SKM-1 treated with dmso at 0.1 percent for 144 hours (cell line): ENCODE results near the gene AANAT.

Experiments used
- DNase-seq: peaks from one replicate; lab custom pipeline; 2025; ENCODE audit not compliant: unreplicated experiment; lab: John Stamatoyannopoulos, UW

The AANAT gene

DNA sequence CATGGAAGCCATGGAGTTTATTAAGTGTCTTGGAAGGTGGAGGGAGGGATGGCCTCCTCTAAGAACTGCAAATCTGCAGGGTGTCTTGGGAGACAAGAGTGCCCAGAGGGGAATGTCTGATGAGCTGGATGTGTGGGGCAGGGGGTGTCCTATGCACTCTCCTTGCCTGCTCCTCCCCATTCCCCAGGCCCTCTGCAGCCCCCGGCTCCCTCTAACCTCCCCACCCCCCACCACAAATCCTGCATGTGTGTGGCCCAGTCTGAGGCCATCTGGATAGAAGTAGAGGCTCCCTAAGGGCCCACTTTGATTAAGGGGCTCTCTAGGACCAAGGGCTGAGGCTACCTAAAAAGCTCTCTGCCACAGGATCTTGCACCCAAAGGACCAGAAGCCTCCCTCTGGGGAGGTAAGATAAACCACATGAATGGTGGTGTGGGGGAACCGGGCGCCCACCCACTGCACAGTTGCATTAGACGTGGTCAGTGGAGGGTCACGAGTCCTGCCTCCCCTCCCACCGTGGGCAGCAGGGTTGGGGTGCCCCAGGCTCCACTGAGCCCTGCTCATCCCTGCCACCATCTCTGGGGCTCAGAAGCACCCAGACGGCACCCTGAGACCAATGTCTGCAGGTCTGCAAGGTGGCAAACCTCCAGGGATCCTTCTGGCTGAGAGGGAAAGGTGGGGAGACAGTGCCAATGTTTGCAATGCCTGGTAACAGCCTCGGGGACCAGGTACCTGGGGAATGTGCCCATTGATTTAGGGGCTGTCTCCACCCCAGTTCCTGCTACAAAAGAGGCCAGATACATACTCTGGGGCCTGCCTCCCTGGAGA lies 618 bp downstream of the AANAT start:
- DNase-seq: no peak

DNA sequence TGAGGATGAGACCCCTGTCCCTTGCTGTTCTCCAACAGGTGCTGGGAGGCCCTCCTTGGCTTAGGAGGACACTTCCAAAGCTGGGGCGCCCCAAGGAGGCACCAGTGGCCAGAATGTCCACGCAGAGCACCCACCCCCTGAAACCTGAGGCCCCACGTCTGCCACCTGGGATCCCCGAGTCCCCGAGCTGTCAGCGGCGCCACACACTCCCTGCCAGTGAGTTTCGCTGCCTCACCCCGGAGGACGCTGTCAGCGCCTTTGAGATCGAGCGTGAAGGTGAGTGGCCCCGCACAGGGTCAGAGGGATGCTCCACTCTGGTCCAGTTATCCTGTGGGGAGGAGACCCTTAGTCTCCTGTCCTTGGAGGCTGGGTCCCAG lies 1.2 kb downstream of the AANAT start:
- no peak for DNase-seq

DNA sequence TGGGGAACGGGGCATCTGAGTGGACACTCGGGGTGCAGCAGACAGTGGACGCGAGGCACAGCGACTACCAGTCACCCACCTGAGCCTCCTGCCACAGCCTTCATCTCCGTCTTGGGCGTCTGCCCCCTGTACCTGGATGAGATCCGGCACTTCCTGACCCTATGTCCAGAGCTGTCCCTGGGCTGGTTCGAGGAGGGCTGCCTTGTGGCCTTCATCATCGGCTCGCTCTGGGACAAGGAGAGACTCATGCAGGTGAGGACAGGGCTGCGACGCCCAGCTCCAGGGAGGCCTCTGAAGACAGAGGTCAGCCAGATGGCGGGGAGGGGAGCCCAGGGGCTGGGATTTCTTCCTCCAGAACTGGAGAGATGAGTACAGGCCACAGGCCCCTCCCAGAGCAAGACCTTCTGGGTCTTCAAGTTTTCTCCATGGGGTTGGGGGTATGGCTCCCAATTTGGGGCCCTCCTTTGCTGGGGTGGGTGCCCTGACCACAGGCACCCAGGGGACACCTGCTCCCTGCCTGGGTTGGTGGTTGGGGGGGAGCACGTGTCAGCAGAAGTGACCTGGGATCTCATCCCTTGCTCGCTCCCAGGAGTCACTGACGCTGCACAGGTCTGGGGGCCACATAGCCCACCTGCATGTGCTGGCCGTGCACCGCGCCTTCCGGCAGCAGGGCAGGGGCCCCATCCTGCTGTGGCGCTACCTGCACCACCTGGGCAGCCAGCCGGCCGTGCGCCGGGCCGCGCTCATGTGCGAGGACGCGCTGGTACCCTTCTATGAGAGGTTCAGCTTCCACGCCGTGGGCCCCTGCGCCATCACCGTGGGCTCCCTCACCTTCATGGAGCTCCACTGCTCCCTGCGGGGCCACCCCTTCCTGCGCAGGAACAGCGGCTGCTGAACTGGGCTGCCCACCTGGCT lies 1.9 kb downstream of the AANAT start:
- no peak for DNase-seq

DNA sequence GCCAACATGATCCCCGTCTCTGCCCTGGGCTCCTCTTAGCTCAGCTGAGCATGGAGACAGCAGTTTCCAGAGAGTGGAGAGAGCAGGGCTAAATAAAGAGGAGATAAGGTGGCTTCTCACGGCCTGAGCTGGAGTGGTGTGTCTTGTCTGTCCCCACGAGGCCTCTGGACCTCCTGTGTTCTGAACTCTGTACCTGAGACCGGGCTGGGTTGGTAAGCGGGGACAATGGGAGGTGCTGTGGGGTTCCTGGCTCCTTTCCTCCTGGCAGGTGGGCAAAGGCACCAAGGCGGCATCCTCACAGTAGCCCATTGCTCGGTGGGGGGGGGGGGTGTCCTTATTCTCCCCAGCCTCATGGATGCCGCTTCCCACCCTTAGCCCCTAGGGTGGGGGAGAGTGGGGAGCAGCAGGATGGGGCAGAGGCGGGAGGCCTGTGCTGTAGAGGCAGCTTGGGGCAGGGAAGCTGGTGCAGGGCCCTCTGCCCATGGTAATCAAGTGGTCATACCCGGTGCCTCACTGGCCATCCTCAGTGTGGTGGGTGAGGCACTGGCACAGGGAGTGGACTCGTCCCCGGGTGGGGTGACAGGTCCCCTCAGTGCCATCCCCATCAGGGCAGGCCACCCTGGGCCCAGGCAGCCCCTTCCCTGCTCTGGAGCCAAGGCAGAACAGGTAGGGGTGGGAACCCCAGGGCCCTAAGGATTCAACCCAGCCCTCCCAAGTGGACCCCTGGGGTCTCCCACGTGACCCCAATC lies 2.8 kb downstream of the AANAT start:
- no peak for DNase-seq

DNA sequence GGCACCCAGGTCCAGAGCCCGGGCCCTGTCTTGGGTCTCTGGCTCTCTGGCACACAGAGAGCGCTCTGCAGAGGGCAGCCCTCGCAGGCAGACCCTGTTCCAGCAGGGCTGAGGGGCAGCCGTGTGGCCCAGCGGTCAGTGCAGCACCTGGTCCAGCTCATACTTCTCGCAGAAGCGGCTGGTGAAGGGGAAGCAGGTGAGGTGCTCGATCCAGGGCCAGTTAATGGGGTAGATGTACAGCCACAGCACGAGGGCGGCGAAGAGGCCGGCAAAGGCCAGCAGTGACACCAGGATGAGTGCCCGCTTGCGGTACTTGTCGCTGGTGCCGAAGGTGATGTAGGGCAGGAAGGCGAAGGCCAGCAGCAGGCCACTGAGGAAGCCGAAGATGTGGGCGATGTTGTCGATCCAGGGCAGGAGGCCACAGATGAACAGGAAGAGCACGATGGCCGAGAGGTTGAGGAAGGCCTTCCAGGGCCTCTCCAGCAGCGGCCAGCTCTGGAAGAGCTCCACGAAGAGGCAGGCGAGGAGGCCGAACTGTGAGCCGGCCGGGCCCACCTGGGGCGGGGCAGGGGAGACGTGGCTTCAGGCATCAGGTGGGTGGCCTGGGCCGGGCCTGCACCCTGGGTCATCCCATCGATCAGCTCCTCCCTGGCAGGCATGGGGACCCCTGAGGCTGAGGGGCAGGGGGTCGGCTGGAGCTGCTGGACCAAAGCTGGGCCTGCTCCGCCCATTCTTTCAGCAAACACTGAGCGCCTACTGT lies 4.3 kb downstream of the AANAT start:
- DNase-seq: no peak

DNA sequence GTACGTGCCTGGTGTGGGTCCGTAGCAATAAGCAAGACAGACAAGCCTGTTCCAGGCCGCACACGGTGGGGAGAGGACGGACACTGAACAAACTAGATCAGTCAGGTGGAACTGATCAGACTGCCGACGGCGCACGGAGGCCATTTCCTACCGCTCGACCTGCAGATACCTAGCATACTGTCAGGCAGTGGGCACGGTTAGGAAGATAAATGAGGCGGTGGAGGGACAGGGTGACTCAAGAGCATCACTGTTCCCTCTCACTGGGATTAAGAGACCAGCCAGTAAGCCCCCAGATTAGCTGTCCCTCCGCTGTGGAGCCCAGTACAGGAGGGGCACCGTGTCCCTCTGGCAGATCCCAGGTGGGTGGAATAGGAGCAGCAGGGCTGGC lies 4.8 kb downstream of the AANAT start:
- DNase-seq: no peak

DNA sequence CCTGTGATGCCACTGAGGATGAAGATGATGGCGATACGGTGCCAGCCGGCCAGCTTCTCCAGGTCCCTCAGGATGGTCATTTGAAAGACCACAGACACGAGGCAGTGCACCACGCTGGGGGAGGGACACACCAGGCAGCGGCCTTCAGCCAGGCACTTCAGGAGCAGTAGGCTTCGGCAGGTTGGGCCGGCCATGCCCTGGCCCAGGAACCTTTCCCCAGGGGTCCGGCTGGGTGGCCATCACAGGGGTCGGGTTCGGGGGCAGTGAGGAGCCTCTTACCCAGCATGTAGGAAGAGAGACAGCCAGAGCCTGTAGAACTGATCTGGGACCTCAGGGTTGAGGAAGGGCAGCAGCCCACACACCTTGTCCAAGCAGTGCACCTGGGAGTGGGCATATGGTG lies 5.3 kb downstream of the AANAT start:
- DNase-seq: no peak

DNA sequence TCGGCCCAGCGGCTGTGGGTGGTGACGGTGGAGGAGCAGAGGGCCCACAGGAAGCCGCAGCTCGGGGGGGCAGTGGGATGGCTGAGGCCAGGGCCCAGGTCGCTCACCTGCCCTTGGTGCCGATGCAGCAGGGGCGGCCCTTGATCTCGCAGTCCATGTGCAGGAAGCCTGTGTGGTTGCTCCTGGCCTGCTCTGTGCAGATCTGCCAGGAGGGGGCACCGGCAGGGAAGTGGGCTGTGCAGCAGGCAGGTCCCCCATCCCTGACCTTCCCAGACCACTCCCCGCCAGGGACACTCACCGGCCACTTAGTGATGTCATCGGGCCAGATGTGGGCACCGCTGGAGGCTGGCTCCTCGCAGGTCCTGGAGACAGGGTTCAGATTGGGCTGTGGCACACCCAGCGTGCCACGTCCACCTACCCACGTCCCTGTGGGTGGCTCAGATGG lies 6.2 kb downstream of the AANAT start:
- no peak for DNase-seq

DNA sequence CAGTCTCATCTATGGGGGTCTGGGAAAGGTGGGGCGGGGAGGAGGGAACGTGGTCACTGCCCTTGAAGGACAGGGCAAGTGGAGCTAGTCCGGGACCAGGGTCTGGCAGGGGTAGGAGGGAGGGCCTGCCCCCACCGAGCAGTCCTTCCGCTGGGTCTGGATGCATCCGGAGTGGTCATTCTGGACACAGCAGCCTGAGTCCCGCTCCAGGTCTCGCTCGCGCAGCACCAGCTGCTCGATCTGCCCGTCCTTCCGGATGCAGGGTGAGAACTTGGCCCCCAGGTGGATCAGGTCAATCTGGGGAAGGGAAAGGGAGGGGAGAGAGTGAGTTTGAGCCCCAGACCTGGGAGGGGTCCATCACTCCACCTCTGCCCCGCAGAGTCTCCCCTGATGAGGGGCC lies 6.8 kb downstream of the AANAT start:
- no peak for DNase-seq

DNA sequence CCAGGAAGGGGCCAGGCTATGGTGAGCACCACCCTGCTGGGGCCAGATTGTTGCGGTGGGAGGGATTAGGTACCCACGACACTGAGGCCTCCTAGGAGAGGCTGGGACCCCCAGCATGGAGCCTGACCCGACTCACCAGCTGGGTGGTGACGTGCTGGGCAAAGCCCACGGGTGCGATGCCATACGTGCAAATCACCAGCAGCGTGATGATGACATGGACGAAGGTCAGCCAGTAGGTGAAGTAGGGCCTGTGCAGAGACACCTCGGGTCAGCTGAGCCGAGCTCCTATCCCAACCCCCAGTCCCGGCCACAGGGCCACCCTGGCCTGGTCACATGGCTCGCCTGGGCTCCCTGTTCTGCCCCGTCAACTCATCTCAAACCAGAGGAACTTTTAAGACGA lies 7.5 kb downstream of the AANAT start:
- DNase-seq: no peak

DNA sequence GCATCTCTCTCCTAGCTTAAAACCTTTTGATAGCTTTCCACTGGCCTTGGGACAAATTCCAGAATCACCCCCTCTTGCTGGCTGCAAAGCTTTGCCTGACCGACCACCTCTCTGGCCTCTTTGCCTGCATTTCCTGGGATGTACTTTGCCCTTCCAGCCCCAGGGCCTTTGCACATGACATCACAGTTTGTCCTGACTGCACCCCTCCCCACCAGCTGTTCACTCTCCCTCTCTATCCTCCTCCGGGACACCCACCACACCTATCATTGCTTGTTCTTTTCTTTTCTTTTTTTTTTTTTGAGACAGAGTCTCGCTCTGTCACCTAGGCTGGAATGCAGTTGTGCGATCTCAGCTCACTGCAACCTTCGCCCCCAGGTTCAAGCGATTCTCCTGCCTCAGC lies 7.9 kb downstream of the AANAT start:
- DNase-seq: no peak

DNA sequence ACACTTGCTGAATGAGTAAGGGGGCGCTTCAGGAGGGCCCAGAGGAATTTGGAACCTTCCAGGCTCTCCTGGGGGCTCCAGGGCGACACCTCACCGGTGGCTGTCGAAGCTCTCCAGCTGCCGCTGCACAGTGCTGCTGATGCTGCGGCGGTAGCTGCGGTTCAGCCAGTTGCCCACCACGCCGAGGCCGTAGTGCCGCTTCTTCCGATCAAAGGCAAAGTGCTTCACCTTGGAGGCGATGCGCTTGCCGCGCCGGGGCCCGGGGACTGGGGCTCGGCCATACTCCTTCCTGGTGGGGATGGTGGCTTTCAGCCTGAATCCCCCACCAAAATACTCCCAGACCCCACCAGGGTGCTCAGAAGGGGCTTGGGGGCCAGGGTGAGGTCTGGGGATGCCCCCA lies 9.3 kb downstream of the AANAT start:
- DNase-seq: no peak

DNA sequence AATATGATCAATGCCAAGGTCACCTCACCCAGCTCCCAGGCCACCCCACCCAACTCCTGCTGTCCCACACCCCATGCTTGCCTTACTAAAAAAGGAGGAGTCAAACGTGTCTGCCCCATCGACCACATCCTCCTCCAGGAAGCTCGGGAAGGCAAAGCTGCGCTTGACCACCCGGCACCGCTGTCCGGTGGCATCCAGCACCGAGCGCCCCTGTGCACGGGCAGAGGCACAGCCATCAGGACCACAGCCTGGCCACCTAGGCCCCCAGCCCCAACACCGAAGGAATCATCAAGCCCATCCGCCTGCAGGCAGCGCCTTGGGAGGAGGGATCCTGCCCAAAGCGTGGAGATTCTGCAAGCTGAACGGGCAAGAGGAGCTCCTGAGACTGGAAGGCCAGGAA lies 10.2 kb downstream of the AANAT start:
- DNase-seq: no peak

DNA sequence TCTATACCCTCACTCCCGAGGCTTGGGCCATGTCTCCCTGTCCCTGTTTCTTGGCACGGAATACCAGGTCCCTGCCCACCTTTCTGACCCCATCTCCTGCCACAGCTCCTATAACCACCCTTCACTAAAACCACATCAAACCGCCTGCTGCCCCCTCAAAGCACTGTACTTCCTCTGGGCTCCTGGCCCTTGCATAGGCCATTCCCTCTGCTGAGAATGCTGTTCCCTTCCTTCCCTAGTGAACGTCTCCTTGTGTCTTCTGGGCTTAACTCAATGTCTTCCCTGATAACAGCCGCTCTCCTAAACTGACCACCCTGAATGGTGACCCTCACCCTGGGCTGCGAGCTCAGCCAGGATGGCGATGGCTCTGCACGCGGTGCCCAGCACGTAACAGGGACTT lies 10.7 kb downstream of the AANAT start:
- no peak for DNase-seq

DNA sequence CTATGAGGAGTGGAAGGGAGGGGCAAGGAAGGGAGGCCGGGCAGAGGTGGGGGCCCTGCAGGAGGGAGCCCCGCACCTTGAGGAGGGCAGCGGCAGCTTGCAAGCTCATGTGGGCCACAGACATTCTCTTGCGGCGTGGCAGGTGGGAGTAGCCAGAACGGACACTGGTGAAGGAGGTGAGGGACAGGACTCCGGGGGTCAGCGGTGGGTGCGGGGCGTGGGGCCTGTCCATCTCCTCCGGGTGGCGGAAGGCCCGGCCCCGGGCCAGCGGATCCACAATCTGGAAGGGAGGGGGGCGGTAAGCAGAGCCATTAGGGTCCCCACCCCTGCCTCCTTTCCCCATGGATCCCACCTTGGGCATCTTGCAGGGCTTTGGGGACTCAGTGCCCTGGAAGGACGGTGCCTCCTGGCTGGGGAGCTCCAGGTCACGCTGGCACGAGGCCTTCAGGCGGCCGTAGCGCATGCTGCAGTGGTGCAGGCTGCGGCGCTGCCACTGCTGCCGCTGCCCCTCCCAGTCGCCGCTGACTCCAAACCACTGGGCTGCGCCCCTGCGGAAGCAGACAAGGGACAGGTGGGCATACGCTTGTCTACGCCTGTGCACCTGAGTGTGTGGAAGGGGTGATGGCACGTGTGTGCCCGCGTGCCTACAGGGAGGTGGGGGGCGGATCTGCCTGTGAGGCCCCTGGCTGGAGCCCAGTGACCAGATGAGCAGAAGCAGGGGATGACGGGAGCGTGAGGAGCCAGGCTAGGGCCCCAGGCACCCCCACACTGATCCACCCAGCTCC lies 11.5 kb downstream of the AANAT start:
- DNase-seq: no peak

DNA sequence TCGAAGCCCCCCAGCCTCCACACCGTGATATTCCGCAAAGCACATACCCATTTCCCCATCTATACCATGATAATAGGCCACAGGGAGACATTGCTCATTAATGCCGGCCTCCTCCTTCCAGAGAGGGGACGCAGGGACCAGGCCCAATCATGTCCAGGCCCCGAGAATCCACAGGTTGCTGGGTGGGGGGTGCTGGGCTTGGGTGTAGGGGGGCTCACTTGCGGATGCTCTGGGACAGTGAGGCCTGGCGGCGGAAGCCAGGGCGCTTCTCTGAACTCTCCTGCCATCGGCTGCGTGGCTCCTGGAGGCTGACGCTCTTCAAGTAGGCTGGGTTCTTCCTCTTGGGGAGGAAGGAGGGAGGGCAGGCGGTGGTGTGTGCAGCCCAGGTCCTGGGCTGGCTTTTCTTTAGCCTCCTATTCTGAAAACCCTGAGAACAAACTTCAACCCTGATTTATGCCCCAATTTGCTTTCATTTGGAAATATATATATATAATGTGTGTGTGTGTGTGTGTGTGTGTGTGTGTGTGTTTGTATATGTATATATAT lies 12.2 kb downstream of the AANAT start:
- no peak for DNase-seq

DNA sequence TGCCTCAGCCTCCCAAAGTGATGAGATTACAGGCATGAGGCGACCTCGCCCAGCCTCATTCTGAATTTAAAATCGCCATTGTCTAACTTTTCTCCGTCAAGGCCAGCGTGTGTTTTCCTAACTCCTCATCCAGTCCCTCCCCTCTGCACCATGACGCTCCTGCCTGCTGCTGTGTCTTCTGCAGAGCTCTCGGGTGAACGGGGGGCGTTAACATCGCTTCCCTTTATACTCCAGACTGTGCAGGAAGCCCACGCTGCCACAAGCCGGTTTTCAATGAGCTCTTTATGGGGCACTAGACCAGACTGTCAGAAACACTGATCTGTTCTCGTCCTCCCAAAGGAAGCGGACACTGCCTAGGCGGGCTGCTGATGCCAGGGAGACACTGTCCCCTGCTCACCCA lies 13.2 kb downstream of the AANAT start:
- DNase-seq: no peak

DNA sequence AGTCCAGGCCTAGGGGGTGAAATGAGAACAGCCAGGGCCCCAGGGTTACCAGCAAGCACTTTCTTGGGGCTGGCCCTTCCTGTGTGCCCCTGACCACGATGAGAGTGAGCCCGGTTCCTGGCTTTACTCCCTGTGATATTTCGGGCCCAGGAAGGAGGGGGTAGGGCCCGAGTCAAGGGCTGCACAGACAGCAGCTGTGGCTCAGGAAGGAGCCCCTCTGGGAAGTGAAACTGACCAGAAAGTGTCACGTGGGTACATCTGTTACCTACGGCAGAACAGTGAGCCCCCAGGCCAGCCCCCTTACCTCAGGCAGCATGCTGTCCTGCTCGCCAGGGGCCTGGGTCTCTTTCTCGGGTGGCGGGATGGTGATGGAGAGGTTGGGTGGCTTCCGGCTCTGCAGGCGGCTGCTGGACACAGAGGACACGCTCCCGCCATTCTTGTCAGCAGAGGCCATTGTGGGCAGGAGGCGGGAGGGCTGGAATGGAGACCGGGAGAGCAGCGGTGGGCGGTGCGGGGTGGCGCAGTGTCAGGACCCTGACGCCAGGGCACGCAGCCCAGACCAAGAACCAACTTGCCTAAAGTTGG lies 13.8 kb downstream of the AANAT start:
- no peak for DNase-seq

DNA sequence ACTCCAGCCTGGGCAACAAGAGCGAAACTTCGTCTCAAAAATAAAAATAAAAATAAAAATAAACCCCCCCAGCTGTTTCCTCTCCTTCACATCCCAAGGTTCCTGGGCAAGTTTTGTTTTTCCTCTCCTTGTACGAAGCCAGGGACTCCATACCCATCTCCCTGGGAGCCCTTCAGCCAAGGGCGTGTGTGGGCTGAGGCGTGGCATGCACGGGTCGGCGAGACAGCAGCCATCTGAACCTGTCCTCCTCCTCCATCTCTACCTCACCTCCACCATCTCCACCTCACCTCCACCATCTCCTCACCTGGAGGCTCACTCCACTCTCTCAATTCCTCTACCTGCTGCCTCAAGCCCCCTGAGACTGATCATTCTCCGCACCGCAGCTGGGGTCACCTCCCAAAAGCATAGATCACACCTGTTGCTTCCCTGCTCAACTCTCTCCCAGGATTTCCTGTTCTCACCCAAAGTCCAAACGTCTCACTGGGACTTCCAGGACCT lies 16.9 kb downstream of the AANAT start:
- DNase-seq: no peak
